Measurements from ENCODE around the gene KDM4B.

KDM4B gene

DNA sequence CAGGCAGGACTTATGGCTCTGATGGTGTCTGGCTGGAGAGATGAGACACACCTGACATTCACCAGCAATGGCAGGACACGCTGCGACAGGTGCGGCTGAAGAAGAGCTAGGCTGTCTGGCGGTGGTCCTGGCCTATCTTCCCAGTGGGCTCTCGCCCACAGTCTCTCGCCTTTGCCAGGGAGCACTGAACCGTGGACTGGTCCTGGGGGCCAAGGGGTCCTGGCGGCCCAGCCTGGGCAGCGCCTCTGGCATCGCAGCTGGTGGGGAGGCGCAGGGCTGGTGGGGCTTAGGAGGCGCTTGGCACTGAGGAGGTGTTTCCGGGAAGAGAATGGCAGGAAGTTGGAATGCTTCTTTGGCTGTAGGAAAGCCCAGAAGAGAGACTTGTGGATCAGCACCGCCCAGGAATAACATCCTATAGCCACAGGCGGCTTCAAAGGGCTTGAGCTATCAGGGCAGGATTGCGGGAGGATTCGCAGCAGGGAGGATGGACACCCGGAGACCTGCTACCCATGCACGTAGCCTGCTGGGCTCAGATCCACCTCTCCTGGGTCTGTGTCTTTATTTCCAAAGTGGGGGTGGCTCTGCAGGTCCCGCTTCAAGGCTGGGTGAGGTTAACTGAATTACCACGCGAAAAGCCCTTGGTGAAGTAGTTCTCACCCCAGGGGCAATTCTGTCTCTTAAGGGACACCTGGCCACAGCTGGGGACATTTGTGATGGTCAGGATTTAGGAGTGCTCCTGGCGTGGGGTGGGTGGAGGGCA lies 14.6 kb downstream of the KDM4B start:
- no peak for DNase-seq (ENCODE audit: extremely low read depth, low read depth)
- TF ChIP-seq, protein P1, sequence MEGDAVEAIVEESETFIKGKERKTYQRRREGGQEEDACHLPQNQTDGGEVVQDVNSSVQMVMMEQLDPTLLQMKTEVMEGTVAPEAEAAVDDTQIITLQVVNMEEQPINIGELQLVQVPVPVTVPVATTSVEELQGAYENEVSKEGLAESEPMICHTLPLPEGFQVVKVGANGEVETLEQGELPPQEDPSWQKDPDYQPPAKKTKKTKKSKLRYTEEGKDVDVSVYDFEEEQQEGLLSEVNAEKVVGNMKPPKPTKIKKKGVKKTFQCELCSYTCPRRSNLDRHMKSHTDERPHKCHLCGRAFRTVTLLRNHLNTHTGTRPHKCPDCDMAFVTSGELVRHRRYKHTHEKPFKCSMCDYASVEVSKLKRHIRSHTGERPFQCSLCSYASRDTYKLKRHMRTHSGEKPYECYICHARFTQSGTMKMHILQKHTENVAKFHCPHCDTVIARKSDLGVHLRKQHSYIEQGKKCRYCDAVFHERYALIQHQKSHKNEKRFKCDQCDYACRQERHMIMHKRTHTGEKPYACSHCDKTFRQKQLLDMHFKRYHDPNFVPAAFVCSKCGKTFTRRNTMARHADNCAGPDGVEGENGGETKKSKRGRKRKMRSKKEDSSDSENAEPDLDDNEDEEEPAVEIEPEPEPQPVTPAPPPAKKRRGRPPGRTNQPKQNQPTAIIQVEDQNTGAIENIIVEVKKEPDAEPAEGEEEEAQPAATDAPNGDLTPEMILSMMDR (IDR thresholded peaks at IDR 0.05; ENCODE audit: low read depth, low read length) = no peak

DNA sequence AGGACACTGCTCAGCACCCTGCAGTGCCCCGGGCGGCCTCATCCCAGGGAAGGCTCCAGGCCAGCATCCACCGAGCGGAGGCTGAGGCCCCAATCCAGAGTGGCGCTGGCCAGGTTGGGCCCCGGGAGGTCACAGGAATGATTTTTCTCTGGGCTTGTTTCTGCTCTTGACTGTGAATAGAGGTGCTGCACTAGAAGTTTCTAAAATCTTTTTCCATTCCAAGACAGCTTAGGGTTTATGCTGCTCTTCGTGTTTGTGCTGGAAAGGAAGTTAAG lies 15.1 kb downstream of the KDM4B start:
- DNase-seq (ENCODE audit: extremely low read depth, low read depth) = no peak
- TF ChIP-seq, protein P1 (IDR thresholded peaks at IDR 0.05; ENCODE audit: low read depth, low read length) = no peak

DNA sequence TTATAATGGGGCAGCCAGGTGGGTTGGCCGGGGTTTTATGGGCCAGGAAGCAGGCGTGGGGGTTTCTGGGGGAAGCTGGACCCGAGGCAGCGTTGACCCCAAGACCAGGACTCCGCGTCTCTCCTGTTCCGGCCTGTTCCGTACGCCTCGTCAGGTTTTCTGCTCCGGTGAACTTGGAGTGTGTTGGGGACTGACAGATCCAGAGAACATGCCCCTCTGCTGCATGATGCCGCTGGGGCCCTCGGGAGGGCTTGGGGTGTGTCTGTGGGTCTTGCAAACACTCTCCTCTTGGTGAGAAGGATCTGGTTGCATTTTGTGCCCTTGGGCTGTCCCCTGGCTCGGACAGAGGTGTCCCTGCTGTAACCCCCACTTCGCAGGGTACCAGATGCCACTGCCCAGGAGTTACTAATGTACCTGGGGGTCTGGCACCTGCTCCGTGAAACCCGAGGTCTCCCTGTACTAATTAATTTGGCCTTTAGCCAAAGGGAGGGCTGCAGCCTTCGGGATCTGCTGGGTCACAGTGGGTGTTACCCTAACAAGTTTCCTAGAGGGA lies 15.6 kb downstream of the KDM4B start:
- no peak for DNase-seq (ENCODE audit: extremely low read depth, low read depth)
- TF ChIP-seq, protein P1 (IDR thresholded peaks at IDR 0.05; ENCODE audit: low read depth, low read length) = no peak

DNA sequence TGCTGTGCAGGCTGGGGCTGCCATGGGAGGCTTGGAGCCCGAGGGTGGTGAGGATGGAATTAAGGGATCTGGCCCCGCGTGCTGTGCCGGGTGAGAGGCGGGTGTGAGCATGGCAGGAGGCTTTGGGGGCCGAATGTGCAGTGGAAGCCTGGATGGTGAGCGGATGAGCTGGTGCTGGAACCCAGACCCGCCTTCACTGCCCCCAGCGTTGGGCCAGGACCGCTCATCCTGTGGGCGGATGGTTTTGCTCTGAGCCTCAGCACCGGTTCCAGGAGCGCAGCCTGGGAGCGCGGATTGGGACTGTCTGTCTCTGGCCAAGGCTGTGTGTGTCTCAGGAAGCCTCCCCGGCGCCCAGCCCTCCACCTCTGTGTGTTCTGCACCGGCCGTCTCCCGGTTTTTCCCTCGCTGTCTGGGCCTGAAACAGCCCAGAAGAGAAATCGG lies 16.7 kb downstream of the KDM4B start:
- TF ChIP-seq, protein P1 (IDR thresholded peaks at IDR 0.05; ENCODE audit: low read depth, low read length) = no peak
- DNase-seq (ENCODE audit: extremely low read depth, low read depth) = no peak

DNA sequence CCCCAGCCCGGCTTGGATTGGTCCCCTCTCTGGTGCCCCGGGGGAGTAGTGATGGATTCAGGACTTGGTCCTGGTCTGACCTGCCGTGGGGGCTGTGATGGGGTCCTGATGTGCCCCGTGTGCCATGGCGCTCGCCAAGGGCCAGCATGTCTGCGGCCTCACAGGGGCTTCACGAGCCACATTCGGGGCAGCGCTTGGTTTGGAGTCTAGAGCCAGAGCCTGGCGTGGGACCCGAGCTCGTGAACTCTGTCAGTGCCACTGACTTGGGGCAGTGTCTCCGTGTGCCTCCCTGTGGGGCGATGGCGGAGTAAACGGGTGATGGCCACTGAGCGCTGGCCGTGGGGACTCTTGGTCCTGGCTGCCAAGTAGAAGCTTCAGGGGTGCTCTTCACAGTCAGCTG lies 17.1 kb downstream of the KDM4B start:
- TF ChIP-seq, protein P1 (IDR thresholded peaks at IDR 0.05; ENCODE audit: low read depth, low read length) = no peak
- no peak for DNase-seq (ENCODE audit: extremely low read depth, low read depth)

DNA sequence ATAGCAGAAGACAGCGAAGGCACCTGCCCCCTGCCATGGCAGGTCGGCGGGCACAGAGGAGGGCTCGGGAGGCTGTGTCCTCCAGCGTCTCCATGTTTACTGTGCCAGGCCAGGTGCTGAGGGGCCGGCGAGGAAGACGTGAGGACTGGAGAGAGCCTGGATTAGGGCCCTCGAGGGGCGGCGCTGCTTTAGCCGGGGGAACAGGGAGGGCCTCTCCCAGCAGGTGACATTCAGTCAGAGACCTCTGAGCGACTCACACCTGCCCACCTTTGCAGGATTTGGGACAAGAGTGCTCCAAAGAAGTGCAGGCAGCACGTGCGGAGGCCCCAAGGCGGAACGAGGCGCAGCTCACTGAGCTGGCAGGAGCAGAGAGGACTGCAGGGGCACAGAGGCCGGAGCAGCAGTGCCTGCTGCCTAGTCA lies 17.6 kb downstream of the KDM4B start:
- DNase-seq (ENCODE audit: extremely low read depth, low read depth) = no peak
- TF ChIP-seq, protein P1 (IDR thresholded peaks at IDR 0.05; ENCODE audit: low read depth, low read length) = no peak

DNA sequence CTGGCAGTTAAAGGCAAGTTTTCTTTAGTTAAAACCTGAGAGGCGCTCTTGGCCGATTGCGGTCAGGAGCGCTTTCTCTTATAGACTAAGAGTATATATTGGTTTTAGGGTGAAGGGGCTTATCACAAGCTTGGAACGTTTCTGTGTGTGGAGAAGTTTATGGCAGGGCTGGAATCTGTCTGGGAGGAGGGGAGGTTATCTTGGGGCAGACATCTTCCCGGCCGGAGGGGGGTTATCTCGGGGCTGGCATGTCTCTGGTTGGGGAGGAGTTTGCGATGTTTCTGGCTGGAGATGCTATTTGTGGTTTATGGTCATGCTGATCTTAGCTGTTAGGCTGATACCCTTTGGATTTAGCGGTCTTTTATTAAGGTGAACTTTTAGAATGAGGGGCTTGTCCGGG lies 18.3 kb downstream of the KDM4B start:
- TF ChIP-seq, protein P1 (IDR thresholded peaks at IDR 0.05; ENCODE audit: low read depth, low read length) = no peak

More for the DNA sequence above, 18.3 kb downstream of the KDM4B start:
- no peak for DNase-seq (ENCODE audit: extremely low read depth, low read depth)

All from AG09319 (cell line).